Cardiac fibroblast (primary cell): ENCODE results near the gene LSR.
A peak's percentile ranks its signal among the peaks of the same experiment; 100 is the strongest.

Experiments
- DNase-seq, 2 donors: peaks; one replicate each; pipeline versions ENCODE4 v3.0.0 to v3.0.0-alpha.2; 2010; ENCODE audit warnings: low read depth in 2 of 2
- H3K4me3 ChIP-seq, 2 donors: replicated peaks in 1 of 2; 1 replicate in 1 of 2; 2 replicates in 1 of 2; pipeline ENCODE4 v1.5.1; 2011; ENCODE audit warnings: low read depth in 2 of 2, low read length in 2 of 2, mild to moderate bottlenecking in 2 of 2, moderate library complexity in 1 of 2
- CTCF ChIP-seq: IDR thresholded peaks from one replicate; pipeline ENCODE4 v1.5.1; 2011; ENCODE audit warnings: low read depth, mild to moderate bottlenecking, low read length, inconsistent platforms

The LSR gene

GRCh38 chr19:35248310-35249145, at the start of gene LSR:
Gene LSR (plus strand): TSS chr19:35249002. CDS start chr19:35249023, 21 bp downstream.
- no peak for DNase-seq
- peak within 1 kb of the TSS in 1 of 2 donors; percentile 13 for H3K4me3 ChIP-seq
- no peak for TF ChIP-seq CTCF

GRCh38 chr19:35199481-35199880, 49.3 kb upstream of the LSR start:
- no peak overlapping the region for H3K4me3 ChIP-seq
- no peak for TF ChIP-seq CTCF
- DNase-seq, result no peak

- TF ChIP-seq CTCF, result no peak
- no peak for DNase-seq
- H3K4me3 ChIP-seq, result no peak overlapping the region
These were observed 45.8 kb upstream of the LSR start for GRCh38 chr19:35202722-35203688.

GRCh38 chr19:35204799-35205732, 43.7 kb upstream of the LSR start:
- TF ChIP-seq CTCF, result no peak
- no peak for DNase-seq
- no peak overlapping the region for H3K4me3 ChIP-seq

GRCh38 chr19:35205733-35206323, 43.0 kb upstream of the LSR start:
- no peak overlapping the region for H3K4me3 ChIP-seq
- DNase-seq, result no peak
- TF ChIP-seq CTCF, result no peak

- H3K4me3 ChIP-seq, result no peak overlapping the region
These were observed 42.4 kb upstream of the LSR start for GRCh38 chr19:35206379-35206778.

More at GRCh38 chr19:35206379-35206778, 42.4 kb upstream of the LSR start:
- no peak for DNase-seq
- no peak for TF ChIP-seq CTCF
